CD4-positive, alpha-beta T cell treated with Interferon alpha-2 for 1 hour (primary cell): ENCODE data around the gene GPR137.
A peak's percentile ranks its signal among the peaks of the same experiment; 100 is the strongest.

Experiments used
- DNase-seq, 2 donors: peaks; one replicate each; pipeline ENCODE4 v3.0.0-alpha.2; 2020 to 2022

Gene GPR137

DNA sequence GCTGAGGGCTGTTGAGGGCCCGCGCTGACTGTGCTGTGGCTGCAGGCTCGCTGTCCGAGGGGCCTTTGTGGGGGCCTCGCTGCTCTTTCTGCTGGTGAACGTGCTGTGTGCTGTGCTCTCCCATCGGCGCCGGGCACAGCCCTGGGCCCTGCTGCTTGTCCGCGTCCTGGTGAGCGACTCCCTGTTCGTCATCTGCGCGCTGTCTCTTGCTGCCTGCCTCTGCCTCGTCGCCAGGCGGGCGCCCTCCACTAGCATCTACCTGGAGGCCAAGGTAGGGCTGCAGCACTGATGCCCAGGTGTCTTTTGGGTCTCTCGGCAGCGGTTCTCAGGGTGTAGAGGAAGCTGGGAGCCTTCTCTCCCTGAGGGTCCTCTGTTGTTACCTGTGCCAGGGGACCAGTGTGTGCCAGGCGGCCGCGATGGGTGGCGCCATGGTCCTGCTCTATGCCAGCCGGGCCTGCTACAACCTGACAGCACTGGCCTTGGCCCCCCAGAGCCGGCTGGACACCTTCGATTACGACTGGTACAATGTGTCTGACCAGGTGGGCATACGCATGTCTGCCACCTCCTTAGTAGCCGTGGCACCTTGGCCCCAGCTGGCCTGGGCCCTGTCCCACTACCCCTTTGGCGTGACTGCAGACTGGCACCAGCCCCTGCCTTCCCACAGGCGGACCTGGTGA lies 2.2 kb downstream of the GPR137 start:
- no peak for DNase-seq

- no peak for DNase-seq
Observed at GRCh38 chr11:64288353-64288750, 2.7 kb downstream of the GPR137 start.

GRCh38 chr11:64289002-64289564 lies 3.4 kb downstream of the GPR137 start:
- DNase-seq, result no peak

DNA sequence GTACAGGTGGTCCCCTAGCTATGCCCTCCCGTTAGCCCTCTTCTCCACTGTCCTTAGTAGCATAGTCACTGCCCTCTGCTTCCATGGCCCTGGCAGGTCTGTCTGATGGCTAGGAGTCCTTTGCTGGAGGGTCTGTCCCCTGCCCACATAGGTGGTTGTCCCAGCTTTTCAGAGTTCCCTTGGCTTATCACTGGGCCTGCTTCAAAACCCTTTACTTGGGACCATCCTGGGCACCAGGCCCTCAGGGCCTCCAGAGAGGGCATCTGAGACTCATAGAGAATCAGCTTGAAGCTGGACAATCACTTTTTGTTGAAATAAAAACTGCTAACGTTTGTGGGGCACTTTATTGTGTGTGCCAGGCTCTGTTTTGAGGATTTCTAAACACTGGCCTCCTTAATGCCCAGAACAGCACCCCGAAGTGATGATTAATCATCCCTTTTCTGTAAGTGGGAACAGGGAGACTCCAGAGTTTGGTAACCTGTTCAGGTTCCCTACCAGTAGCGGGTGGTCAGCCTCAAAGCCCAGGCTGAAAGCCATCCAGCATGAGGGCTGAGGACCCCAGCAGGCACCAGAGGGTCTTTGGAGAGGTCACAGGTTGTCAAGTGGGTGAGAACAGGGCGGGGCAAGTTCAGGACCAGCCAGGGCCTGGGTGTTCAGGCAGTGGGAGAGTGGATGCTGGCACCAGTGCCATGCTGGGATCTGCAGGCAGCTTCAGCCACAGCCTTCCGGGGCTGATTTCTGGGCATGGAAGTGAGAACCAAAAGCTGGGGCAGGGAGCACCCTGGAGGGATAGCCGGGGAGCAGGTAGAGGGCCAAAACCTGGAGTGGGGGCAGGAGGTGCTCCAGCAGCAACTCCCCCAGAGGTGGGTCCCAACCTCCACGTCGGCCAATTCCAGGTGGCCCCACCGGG lies 5.0 kb downstream of the GPR137 start:
- no peak for DNase-seq

- no peak for DNase-seq
Observed at GRCh38 chr11:64291262-64291751, 5.7 kb downstream of the GPR137 start, which contains the start of gene KCNK4. TSS of gene KCNK4 (plus strand) at chr11:64291302. CDS start at chr11:64293019, 1,717 bp downstream.

DNA sequence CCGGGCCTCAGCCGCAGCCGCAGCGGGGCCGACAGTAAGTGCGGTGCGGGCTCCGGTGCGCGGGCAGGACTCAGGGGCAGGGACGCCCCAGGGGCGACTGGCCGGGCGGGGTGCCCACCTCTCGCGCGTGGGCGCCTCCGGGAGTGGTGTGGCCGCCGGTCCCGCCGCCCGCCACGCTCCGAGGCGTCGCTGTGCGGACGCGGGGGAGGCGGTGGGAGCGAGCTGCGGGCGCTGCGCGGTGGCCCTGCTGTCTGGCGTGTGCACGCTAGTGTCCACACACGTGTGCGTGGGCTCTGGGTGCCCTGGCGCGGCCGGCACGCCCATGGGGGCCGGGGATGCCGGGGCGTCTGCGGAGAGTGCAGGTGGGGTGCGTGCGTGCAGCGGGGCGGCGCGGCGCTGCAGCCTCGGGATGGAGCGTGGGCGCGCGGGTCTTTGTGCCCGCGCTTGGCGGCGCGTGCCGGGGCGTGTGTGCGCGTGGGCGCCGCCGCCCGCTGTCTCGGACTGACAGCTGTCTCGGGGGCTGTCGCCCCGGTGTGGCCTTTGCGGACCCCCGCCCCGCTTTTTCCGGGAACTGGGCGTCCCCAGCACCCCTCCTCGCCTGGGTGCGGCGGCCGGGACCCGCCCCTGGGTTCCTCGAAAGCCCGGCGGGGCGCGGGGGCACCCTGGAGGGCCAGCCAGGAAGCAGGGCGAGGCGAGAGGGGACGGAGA lies 6.3 kb downstream of the GPR137 start:
- no peak for DNase-seq

GRCh38 chr11:64292460-64293254 lies 7.0 kb downstream of the GPR137 start:
- DNase-seq, result no peak

DNA sequence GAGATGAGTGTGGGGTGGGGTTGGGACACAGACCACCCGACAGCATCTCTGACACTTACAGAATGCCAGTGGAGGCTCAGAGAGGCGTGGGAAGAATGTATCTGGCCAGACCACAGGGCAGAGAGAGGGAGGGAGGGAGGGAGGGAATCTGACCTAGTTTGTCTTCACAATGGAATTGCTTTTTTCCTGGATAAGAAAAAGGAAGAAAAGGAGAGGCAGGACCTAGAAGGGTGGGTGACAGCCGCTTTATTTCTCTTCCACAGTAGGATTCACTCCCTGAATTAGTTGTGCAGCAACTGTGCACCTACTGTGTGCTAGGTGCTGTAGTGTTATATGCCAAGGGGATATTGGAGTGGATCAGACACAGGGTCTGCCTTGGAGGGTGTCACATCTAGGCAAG lies 9.1 kb downstream of the GPR137 start:
- no peak for DNase-seq

- DNase-seq, result no peak
Observed at GRCh38 chr11:64295760-64296159, 10.1 kb downstream of the GPR137 start.

GRCh38 chr11:64296236-64296635 lies 10.6 kb downstream of the GPR137 start:
- no peak for DNase-seq

GRCh38 chr11:64296830-64297698 lies 11.4 kb downstream of the GPR137 start:
- no peak for DNase-seq

- no peak for DNase-seq
Observed at GRCh38 chr11:64297699-64298358, 12.2 kb downstream of the GPR137 start.

GRCh38 chr11:64298966-64299846 lies 13.6 kb downstream of the GPR137 start:
- no peak for DNase-seq

DNA sequence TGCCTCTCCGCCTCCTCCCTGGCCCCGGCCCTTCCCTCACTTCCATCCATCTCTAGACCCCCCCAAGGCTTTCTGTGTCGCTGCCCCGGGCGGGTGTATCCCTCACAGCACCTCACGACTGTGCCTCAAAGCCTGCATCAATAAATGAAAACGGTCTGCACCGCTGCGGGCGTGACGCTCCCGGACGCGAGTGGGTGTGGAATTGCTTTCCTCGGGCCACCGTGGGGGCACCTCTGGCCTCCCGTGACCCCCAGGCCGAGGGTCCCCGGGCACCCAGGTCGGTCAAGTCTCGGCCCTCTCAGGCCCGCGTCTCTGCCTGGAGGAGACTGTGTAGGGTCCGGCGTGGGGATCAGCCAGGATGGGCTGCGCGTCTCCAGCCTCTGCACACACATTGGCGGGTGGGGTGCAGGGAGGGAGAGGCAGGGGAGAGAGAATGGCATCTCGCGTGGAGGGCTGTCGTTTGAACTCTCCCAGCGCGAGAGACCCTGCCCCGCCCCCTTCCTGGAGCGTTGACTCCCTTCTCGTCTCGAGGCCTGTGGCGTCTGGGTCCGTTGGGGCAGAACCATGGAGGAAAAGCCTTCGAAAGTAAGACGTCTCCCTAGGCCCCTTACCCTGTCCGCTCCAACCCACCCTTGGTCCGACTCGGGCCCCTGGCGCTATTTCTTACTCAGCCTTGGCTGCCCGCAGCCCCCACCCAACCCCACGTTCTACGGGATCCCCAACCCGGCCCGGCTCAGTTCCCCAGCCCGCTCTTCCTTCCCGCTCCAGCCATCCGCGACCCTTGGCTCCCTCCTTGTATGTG lies 14.4 kb downstream of the GPR137 start, which contains the start of gene CATSPERZ:
Gene CATSPERZ, plus strand, starts transcription at position 512 of the 802 bp plus-strand sequence. Its CDS starts 53 bp downstream, at position 565.
- no peak for DNase-seq

DNA sequence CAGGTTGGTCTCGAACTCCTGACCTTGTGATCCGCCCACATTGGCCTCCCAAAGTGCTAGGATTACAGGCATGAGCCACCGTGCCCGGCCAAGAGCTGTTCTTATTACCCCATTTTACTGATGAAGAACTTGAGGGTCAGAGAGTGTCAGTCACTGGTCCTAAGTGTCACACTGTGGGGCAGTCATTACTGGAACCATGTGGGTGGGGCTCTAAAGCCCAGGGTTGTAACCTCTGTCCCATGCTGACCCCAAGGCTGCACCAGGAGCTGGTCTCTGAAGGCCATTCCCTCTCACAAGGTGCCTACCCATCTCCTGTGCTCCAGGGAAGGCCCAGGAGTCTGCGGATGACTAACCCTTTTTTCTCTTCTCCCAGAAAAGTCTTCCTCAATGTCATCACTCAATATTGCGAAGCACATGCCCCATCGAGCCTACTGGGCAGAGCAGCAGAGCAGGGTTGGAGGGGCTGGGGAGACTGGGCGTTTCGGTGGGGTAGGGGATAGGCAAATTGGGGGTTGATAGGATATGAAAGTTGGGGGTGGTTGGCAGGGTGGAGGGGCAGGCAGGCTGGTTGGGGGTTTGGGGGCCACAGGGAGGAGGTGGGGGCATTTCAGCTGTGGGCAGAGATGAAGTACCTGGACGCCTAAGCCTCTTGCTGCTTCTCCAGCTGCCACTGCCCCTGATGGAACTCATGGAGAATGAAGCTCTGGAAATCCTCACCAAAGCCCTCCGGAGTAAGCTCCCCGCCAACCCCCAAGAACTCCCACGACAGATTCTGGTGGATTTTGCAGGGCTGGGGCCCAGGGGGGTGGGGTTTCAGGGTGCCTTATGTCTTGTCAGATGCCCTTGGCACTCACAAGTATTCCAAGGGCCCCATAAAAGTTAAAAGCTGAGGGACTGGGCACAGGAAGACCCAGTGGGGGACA lies 17.7 kb downstream of the GPR137 start:
- no peak for DNase-seq

- DNase-seq, result no peak
Observed at GRCh38 chr11:64304032-64304315, 18.3 kb downstream of the GPR137 start.

GRCh38 chr11:64304316-64305072 lies 18.8 kb downstream of the GPR137 start:
- DNase-seq, result peak; percentile 90 to 92
